B cell (primary cell): ENCODE results near the gene GPR143.

Experiments used
- EZH2 ChIP-seq: IDR thresholded peaks from 2 replicates; pipeline ENCODE4 v1.6.1; 2012; ENCODE audit warnings: borderline replicate concordance, low read depth, mild to moderate bottlenecking, moderate library complexity, low read length; ENCODE audit not compliant: insufficient read depth, poor library complexity, severe bottlenecking
- TF ChIP-seq, protein P1 (sequence below): fragments of 200-600 bp; IDR thresholded peaks from one replicate; pipeline ENCODE4 v1.8.0; 2022; ENCODE audit warnings: antibody characterized with exemption, mild to moderate bottlenecking

DNA sequence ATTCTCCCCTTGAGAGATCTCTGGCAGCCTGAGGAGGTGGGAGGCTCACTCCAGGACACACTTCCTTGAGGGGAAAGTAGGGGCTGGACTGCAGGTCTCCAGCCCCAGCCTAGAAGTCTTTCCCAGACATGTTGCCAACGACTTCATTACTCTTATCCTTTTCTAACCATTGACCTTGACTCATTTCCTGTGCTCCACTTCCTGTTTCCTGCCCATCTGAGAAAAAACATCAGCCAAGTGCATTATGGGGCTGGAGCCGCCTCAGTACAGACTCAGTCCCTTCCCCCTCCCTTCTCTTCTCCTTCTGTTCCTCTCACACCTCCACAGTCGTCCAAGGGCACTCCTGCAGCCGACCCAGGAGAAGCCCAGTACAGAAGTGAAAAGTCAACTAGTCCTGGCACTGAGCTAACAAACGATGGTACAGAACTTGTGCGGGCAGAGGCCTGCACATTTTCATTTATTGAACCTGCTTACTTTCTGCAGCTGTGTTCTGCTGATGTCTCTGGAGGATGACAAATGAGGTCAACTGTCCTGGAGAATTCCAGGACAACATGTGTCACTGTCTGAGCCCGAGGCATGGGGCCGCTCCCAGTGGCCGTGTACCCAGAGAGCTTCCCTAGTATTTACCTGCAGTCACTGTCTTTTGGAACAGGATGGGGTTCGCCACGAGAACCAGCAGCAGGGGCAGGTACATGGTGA lies 20.1 kb downstream of the GPR143 start:
- TF ChIP-seq, protein P1, sequence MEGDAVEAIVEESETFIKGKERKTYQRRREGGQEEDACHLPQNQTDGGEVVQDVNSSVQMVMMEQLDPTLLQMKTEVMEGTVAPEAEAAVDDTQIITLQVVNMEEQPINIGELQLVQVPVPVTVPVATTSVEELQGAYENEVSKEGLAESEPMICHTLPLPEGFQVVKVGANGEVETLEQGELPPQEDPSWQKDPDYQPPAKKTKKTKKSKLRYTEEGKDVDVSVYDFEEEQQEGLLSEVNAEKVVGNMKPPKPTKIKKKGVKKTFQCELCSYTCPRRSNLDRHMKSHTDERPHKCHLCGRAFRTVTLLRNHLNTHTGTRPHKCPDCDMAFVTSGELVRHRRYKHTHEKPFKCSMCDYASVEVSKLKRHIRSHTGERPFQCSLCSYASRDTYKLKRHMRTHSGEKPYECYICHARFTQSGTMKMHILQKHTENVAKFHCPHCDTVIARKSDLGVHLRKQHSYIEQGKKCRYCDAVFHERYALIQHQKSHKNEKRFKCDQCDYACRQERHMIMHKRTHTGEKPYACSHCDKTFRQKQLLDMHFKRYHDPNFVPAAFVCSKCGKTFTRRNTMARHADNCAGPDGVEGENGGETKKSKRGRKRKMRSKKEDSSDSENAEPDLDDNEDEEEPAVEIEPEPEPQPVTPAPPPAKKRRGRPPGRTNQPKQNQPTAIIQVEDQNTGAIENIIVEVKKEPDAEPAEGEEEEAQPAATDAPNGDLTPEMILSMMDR: no peak
- no peak for TF ChIP-seq EZH2
